GM12864 (cell line): ENCODE results near the gene CXCR3.
"Not testable (repeated sequence)": the region's sequence is repeated elsewhere in the genome, so short reads cannot be mapped to it uniquely, and the experiment has no call there.

Experiments used
- DNase-seq: peaks from one replicate; pipeline ENCODE4 v3.0.0-alpha.2; 2011; ENCODE audit warnings: low read depth
- H3K4me3 ChIP-seq: 2 replicates; pipeline ENCODE4 v1.5.1; 2011; ENCODE audit warnings: mild to moderate bottlenecking, low read depth, low read length, control low read depth
- TF ChIP-seq, protein P1 (sequence below): IDR thresholded peaks from 2 replicates; pipeline ENCODE4 v1.5.1; 2011; ENCODE audit warnings: low read depth, mild to moderate bottlenecking, moderate library complexity, low read length, control low read depth, inconsistent platforms; ENCODE audit errors: missing control alignments

CXCR3 gene

DNA sequence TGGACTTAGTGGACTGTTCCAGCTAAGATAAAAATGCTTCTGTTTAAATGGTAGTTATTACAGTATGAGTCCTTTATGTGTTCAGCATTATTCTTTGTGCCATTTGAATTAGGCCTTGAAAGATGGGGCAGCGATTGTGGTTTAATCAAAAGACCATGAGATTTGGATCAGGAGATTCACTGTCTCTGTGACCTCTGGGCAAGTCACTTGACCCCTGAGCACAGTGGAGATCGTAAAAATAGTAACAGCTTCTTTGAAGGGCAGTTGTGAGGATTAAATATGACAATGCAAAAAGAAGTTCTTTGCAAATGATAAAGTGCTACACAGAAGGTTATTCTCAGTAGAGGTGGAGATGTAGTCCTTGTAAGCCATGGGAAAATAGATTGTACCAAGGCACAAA is 10.8 kb downstream of the CXCR3 start:
- no peak overlapping the region for H3K4me3 ChIP-seq
- no peak for DNase-seq
- TF ChIP-seq, protein P1, sequence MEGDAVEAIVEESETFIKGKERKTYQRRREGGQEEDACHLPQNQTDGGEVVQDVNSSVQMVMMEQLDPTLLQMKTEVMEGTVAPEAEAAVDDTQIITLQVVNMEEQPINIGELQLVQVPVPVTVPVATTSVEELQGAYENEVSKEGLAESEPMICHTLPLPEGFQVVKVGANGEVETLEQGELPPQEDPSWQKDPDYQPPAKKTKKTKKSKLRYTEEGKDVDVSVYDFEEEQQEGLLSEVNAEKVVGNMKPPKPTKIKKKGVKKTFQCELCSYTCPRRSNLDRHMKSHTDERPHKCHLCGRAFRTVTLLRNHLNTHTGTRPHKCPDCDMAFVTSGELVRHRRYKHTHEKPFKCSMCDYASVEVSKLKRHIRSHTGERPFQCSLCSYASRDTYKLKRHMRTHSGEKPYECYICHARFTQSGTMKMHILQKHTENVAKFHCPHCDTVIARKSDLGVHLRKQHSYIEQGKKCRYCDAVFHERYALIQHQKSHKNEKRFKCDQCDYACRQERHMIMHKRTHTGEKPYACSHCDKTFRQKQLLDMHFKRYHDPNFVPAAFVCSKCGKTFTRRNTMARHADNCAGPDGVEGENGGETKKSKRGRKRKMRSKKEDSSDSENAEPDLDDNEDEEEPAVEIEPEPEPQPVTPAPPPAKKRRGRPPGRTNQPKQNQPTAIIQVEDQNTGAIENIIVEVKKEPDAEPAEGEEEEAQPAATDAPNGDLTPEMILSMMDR, result no peak

DNA sequence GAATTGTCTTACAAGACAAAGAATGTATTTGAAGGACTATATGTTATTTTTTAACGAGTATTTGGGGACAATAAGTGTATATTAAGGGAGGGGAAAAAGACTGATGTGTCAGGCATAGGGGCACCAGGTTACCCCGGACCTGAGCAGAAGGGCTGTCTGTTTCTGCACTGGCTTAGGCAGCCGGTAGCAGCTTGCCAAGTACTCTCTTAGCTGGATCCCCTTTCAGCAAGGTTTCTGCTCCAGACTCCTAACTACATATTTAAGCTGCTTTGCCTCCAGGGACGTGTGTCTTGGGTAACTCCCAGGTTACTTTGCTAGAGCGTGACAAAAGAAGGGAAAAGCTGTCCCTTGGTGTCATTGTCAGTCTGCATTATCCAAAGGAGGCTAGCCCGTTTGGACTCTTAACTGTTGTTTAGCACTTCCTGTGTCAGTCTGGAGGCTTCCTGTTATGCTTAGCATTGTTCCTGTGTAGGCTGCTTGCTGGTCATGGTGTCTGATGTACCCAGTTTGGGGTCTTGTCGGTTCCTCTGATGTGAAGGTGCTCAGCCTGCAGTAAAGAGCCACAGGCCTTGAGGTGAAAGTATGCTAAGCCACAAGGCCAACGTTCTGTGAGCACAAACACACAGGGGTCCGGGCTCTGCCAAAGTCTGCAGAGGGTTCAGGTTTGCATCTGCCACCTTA is 11.6 kb downstream of the CXCR3 start:
- TF ChIP-seq, protein P1, result no peak
- no peak overlapping the region for H3K4me3 ChIP-seq
- no peak for DNase-seq

DNA sequence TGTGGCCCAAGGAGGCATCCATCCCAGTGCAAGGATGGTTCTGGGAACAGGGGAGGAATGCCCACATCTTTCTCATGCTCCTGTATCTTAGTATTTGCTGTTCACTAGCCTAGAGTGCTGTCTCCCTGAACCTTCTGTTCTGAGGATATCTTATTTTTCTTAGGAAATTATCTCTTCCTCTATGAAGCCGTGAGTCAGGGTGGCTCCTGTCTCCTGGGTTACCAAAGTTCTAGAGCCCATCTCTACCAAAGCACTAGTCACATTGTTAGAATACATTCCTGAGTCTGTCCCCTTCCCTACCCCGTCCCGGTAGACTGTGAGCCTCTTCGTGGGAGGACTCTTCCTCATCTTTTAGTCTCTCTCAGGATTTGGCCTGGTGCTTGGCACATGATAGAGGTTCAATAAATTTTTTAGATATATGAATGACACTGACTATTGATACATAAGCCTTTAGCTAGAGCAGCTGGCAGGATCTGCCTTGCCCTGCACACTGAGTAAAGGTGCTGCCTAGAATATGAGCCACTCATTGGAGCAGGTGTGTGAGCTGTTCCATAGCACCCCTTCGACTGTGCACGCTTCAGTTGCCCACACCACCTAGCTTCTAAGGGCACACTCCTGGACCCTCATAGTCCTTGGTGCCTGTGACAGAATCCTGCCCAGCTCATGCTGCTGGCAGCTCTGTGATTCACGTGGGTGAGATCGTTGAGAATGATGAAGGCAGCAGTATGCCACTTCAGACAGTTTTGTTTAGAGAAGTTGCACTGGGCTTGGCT is 13.3 kb downstream of the CXCR3 start:
- no peak for DNase-seq
- H3K4me3 ChIP-seq, result no peak overlapping the region
- TF ChIP-seq, protein P1, result no peak

DNA sequence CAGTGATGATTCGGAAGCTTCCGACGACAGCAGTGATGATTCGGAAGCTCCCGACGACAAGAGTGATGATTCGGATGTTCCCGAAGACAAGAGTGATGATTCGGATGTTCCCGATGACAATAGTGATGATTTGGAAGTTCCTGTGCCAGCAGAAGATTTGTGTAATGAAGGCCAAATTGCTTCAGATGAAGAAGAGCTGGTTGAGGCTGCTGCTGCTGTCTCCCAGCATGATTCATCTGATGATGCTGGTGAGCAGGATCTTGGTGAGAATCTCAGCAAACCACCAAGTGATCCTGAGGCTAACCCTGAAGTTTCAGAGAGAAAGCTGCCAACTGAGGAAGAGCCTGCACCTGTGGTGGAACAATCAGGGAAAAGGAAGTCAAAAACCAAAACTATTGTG is 14.2 kb downstream of the CXCR3 start:
- no peak overlapping the region for H3K4me3 ChIP-seq
- TF ChIP-seq, protein P1, result no peak
- DNase-seq, result no peak

DNA sequence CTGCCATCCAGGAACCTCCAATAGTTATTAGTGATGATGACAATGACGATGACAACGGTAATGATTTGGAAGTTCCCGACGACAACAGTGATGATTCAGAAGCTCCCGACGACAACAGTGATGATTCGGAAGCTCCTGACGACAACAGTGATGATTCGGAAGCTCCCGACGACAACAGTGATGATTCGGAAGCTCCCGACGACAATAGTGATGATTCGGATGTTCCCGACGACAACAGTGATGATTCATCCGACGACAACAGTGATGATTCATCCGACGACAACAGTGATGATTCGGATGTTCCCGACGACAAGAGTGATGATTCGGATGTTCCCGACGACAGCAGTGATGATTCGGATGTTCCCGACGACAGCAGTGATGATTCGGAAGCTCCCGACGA is 14.7 kb downstream of the CXCR3 start:
- H3K4me3 ChIP-seq, result no peak overlapping the region
- TF ChIP-seq, protein P1, result no peak
- no peak for DNase-seq

DNA sequence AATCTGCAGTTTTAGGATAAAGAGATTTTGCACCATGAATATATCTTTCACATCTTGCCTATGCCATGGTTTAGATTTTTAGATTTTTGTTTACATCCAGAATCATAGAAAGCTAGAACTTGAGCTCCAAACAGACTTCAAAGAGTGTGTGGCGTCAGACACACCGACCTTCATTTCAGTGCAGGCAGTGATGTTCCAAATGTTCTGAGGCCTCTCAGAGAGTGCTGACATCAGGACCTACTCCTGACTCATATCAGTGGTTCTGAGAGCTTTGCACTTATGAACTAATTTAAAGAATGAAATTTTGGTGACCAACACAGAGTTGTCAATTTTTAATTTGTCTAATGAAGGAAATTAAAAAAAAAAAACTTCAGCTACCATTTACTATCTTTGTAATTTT is 18.3 kb downstream of the CXCR3 start:
- TF ChIP-seq, protein P1, result no peak
- no peak for DNase-seq
- no peak overlapping the region for H3K4me3 ChIP-seq

DNA sequence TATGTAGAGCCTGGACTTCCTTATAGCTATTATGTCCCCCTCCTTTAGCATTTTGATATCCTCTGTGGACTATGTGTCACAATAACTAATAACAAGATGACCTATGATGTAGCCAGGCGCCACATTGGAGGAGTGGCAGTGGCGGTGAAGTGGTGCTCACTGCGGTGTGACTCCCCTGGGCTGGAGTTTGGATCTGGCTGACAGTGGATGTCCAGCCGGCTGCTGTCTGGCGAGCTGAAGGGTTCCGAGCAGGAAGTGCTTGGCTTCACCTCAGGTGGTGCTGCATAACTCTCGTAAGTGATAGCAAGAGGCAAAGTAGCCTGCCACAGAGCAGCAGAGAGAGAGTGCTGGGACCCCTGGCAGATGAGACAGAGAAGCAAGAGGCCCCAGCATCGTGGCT is 25.1 kb downstream of the CXCR3 start:
- DNase-seq, H3K4me3 ChIP-seq: not testable (repeated sequence)
